ENCODE results near the gene CABLES1.
"Not testable (repeated sequence)": the region's sequence is repeated elsewhere in the genome, so short reads cannot be mapped to it uniquely, and the experiment has no call there.

The CABLES1 gene, protein sequence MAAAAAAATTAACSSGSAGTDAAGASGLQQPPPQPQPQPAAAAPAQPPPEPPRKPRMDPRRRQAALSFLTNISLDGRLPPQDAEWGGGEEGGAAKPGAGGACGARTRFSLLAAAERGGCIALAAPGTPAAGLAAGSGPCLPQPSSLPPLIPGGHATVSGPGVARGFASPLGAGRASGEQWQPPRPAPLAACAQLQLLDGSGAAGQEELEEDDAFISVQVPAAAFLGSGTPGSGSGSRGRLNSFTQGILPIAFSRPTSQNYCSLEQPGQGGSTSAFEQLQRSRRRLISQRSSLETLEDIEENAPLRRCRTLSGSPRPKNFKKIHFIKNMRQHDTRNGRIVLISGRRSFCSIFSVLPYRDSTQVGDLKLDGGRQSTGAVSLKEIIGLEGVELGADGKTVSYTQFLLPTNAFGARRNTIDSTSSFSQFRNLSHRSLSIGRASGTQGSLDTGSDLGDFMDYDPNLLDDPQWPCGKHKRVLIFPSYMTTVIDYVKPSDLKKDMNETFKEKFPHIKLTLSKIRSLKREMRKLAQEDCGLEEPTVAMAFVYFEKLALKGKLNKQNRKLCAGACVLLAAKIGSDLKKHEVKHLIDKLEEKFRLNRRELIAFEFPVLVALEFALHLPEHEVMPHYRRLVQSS

DNA sequence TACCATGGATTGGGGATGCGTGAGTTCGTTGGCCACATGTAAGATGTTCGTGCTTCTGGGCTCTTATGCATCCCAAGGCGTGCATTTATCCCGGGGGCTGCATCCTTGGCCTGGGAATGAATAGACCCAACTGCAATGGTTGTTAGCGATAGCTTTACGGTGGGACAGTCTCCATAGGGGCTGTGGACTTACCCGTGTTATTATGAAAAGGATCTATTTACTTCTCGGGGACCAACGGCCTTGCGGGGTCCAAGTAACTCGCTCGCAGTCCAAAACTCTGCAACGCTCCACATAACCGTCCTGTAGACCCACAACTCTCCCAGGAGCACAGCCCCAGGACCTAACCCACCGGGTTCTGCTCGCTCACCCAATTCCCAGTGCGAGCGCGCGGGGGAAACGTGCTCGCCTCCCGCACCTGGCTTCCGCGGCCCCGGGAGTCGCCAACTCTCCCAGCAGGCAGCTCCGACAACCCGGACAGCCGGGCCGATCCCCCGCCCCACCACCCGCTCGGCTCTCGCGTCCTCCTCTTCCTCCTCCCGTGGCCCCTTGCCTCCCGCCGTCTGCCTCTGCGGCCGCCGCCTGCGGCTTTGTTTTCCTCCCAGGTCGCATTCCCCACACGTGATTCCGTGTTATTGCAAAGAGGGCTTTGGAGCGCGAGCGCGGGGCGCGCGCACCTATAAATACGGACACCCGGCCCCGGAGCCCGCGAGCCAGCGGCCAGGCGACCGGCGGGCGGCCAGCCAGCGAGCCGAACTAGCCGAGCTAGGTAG, at the start of gene CABLES1:
Gene CABLES1 (plus strand): TSS at position 706 of the 770 bp plus-strand sequence. CDS start 278 bp downstream, outside the sequence.
- DNase-seq (ENCODE audit: low read depth) = peak; percentile 56
- TF ChIP-seq, protein P1, sequence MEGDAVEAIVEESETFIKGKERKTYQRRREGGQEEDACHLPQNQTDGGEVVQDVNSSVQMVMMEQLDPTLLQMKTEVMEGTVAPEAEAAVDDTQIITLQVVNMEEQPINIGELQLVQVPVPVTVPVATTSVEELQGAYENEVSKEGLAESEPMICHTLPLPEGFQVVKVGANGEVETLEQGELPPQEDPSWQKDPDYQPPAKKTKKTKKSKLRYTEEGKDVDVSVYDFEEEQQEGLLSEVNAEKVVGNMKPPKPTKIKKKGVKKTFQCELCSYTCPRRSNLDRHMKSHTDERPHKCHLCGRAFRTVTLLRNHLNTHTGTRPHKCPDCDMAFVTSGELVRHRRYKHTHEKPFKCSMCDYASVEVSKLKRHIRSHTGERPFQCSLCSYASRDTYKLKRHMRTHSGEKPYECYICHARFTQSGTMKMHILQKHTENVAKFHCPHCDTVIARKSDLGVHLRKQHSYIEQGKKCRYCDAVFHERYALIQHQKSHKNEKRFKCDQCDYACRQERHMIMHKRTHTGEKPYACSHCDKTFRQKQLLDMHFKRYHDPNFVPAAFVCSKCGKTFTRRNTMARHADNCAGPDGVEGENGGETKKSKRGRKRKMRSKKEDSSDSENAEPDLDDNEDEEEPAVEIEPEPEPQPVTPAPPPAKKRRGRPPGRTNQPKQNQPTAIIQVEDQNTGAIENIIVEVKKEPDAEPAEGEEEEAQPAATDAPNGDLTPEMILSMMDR (conservative IDR thresholded peaks at IDR 0.05; ENCODE audit: low read length) = no peak
- H3K4me3 ChIP-seq (ENCODE audit: low read length) = peak within 1 kb of the TSS; percentile 77

DNA sequence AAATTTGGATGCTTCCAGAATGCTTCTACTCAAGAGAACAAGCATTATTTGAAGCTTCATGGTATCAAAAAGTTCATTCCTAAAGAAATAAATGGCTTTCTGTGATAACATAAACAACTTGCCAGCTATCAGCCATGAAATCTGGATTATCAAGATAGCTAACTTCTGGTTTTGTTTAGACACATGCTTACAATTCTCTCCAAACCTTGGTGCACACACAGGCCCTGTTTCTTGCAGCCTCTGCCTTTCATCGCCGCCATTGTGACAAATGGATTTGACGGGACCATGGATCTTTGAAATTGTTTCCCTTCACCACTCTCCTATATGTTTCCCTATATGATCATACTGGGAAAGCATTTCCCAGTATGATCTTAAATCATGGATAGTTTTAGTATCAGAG, 47.9 kb upstream of the CABLES1 start:
- no peak overlapping the region for H3K4me3 ChIP-seq (ENCODE audit: low read length)
- no peak for DNase-seq (ENCODE audit: low read depth)
- TF ChIP-seq, protein P1 (conservative IDR thresholded peaks at IDR 0.05; ENCODE audit: low read length) = no peak

DNA sequence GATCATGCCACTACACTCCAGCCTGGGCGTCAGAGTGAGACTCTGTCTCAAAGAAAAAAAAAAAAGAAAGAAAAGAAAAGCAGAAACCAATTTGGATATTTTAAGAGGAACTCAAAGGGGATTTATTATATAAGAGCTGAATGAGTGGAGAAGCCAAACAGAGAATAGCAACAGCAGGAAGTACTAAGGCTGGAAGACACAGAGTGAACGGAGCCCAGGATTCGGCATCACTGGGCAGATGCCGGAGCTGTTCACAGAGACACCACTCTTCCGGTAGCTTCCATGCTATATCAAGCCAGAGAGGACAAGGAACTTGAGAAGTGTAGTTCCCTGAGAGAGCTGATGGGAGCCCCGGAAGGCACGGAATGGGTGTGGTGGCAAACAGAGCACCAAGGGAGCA, 47.0 kb upstream of the CABLES1 start:
- DNase-seq (ENCODE audit: low read depth) = no peak
- no peak overlapping the region for H3K4me3 ChIP-seq (ENCODE audit: low read length)
- TF ChIP-seq, protein P1 (conservative IDR thresholded peaks at IDR 0.05; ENCODE audit: low read length) = no peak

DNA sequence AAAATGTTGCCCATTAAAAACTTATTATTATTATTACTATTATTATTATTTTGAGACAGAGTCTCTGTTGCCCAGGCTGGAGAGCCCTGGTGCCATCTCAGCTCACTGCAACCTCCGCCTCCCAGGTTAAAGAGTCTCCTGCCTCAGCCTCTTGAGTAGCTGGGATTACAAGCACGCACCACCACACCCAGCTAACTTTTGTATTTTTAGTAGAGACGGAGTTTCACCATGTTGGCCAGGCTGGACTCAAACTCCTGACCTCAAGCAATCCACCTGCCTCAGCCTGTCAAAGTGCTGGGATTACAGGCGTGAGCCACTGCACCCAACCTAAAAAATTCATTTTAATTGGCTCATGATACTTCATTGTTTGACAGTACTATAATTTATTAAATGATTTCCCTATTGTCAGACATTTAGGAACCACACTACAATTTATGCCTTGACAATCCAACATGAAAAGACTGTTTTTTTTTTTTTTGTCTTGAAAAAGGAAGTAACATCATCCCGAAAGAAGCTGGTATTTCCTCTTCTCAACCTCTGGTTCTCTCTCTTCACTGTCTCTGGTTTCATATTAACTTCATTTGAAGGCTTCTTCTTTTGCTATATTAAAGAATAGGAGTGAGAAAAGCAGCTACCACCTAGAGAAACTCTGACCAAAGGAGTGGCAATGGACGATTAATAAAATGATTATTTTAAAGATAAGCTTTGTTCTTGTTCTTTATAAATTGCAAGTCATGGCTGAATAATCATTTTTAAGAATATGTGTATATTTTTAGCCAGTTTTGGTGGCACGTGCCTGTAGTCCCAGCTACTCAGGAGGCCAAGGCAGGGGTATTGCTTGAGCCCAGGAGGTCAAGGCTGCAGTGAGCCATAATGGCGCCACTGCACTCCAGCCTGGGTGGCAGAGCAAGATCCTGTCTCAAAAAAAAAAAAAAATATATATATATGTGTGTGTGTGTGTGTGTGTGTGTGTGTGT, 44.0 kb upstream of the CABLES1 start:
- DNase-seq (ENCODE audit: low read depth) = peak; percentile 64
- H3K4me3 ChIP-seq (ENCODE audit: low read length) = not testable (repeated sequence)

DNA sequence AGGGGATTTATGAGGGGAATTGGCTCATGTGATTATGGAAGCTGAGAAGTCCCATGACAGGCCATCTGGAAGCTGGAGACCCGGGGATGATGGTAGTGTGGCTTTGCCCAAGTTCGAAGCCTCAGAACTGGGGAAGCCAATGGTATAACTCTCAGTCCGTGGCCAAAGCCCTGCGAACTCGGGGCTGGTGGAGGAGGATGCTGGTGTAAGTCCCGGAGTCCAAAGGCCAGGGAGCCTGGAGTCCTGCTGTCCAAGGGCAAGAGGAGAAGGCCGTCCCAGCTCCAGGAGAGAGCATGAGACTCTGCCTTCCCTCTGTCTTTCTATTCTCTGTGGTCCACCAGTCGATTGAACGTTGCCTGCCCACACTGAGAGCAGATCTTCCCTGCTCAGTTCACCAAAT, 43.2 kb upstream of the CABLES1 start:
- no peak for DNase-seq (ENCODE audit: low read depth)
- no peak overlapping the region for H3K4me3 ChIP-seq (ENCODE audit: low read length)
- TF ChIP-seq, protein P1 (conservative IDR thresholded peaks at IDR 0.05; ENCODE audit: low read length) = no peak

DNA sequence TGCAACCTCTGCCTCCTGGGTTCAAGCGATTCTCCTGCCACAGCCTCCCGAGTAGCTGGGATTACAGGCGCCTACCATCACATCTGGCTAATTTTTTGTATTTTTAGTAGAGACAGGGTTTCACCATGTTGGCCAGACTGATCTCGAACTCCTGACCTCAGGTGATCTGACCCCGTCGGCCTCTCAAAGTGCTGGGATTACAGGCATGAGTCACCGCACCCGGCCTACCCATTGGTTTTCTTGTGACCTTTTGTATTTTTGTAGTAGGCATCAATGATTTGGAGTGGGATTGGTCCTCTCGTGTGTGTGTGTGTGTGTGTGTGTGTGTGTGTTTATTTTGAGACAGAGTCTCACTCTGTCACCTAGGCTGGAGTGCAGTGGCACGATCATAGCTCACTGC, 42.2 kb upstream of the CABLES1 start:
- not testable (repeated sequence) for H3K4me3 ChIP-seq (ENCODE audit: low read length); DNase-seq (ENCODE audit: low read depth)

DNA sequence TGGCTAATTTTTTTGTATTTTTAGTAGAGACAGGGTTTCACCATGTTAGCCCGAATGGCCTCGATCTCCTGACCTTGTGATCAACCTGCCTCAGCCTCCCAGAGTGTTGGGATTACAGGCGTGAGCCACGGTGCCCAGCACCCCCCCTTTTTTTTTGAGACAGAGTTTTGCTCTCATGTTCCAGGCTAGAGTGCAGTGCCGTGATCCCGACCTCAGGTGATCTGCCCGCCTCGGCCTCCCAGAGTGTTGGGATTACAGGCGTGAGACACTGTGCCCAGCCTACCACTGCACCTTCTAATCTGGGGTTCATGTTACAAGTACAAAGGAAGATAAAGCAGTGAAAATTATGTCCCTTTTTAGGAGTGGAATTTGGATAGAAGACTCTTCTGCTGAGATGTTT, 41.5 kb upstream of the CABLES1 start:
- DNase-seq (ENCODE audit: low read depth) = no peak
- TF ChIP-seq, protein P1 (conservative IDR thresholded peaks at IDR 0.05; ENCODE audit: low read length) = no peak
- no peak overlapping the region for H3K4me3 ChIP-seq (ENCODE audit: low read length)
